GM12878 (cell line): Measurements from ENCODE around the gene CCDC57. TPM values are rescaled to one million over a fixed set of nuclear protein-coding genes. Genes with fewer than 3 reads are reported as not detected.

Experiments
- ATAC-seq: fragments of 200-7000 bp; cut with Tn5 transposase; 3 replicates; pipeline ENCODE4 v1.9.1; 2020; ENCODE audit warnings: mild to moderate bottlenecking, moderate library complexity
- BruUV-seq: library from RNA; stranded (reverse); fragments of 400-500 nt; replicated peaks from 2 replicates; lab custom pipeline; 2021; lab: Mats Ljungman, UMichigan
- CTCF ChIA-PET: fragments of 300-600 bp; sonication (Branson Sonifier 250); formaldehyde crosslinking; extraction: SDS; loops from one replicate; lab custom pipeline; 2021; ENCODE audit warnings: inconsistent platforms; lab: Yijun Ruan, JAX
- POLR2A ChIA-PET: fragments of 350-600 bp; formaldehyde crosslinking; extraction: SDS; loops from one replicate; lab custom pipeline; 2021; ENCODE audit warnings: inconsistent platforms; lab: Charles Lee
- RAD21 ChIA-PET: fragments of 300-600 bp; sonication (Branson Sonifier 250); formaldehyde crosslinking; loops from one replicate; lab custom pipeline; 2023; ENCODE audit warnings: antibody characterized with exemption; ENCODE audit not compliant: unreplicated experiment; lab: Charles Lee
- SMC1A ChIA-PET: fragments of 300-600 bp; sonication (Branson Sonifier 250); formaldehyde crosslinking; loops from one replicate; lab custom pipeline; 2023; ENCODE audit not compliant: unreplicated experiment, uncharacterized antibody; lab: Charles Lee
- DNase-seq: peaks from one replicate; pipeline ENCODE4 v3.0.0-alpha.2; 2011; ENCODE audit warnings: low read depth, low spot score
- FAIRE-seq: peaks from 3 replicates; lab custom pipeline; 2011; peaks lifted over from hg19 to GRCh38; lab: Jason Lieb, UNC
- H2AFZ ChIP-seq: 2 replicates; pipeline ENCODE4 v1.6.0; 2011; ENCODE audit warnings: low read depth, low read length, control low read depth; ENCODE audit not compliant: control insufficient read depth
- H3K27ac ChIP-seq: 2 replicates; pipeline ENCODE4 v1.5.1; 2011; ENCODE audit warnings: control low read depth; ENCODE audit not compliant: control insufficient read depth, insufficient read depth
- H3K27me3 ChIP-seq, 2 experiments: replicated peaks in 1 of 2; 2 replicates each; pipeline versions ENCODE4 v1.6.0 to v1.6.1; 2011; ENCODE audit warnings: low read length in 1 of 2; ENCODE audit not compliant: control insufficient read depth in 2 of 2, insufficient read depth in 2 of 2
- H3K36me3 ChIP-seq, 2 experiments: 2 replicates each; pipeline ENCODE4 v1.5.1; 2011; ENCODE audit warnings: low read length in 1 of 2; ENCODE audit not compliant: control insufficient read depth in 2 of 2, insufficient read depth in 2 of 2
- H3K4me1 ChIP-seq: 2 replicates; pipeline ENCODE4 v1.6.1; 2011; ENCODE audit warnings: mild to moderate bottlenecking, low read length, moderate library complexity, mixed read lengths; ENCODE audit not compliant: control insufficient read depth, insufficient read depth
- H3K4me2 ChIP-seq: 2 replicates; pipeline ENCODE4 v1.6.0; 2011; ENCODE audit warnings: control low read depth; ENCODE audit not compliant: control insufficient read depth, insufficient read depth
- H3K4me3 ChIP-seq: fragments of 200-600 bp; sonication (generic); 2 replicates; pipeline ENCODE4 v1.5.1; 2016
- H3K79me2 ChIP-seq: 2 replicates; pipeline ENCODE4 v1.6.0; 2011; ENCODE audit warnings: low read length; ENCODE audit not compliant: control insufficient read depth, insufficient read depth
- H3K9ac ChIP-seq: 2 replicates; pipeline ENCODE4 v1.8.0; 2011; ENCODE audit warnings: low read length, control low read depth, mixed read lengths; ENCODE audit not compliant: control insufficient read depth, insufficient read depth
- H3K9me3 ChIP-seq: replicated peaks from 3 replicates; pipeline ENCODE4 v1.5.1; 2011; ENCODE audit warnings: mild to moderate bottlenecking, low read length; ENCODE audit not compliant: control insufficient read depth, insufficient read depth
- H4K20me1 ChIP-seq: 2 replicates; pipeline ENCODE4 v1.6.0; 2011; ENCODE audit not compliant: control insufficient read depth, insufficient read depth
- CBX5 ChIP-seq: sonication (generic); IDR thresholded peaks from 2 replicates; pipeline ENCODE4 v1.6.1; 2016; ENCODE audit warnings: low read depth, moderate library complexity, mild to moderate bottlenecking, inconsistent platforms
- HDAC6 ChIP-seq: fragments of 200-600 bp; sonication (generic); IDR thresholded peaks from one replicate; pipeline ENCODE4 v1.8.0; 2017; ENCODE audit warnings: antibody characterized with exemption; ENCODE audit not compliant: unreplicated experiment
- JUND ChIP-seq: IDR thresholded peaks from 2 replicates; pipeline ENCODE4 v1.6.1; 2012; ENCODE audit warnings: low read depth, mild to moderate bottlenecking, low read length, improper control_type of control experiment, moderate library complexity
- NR2C2 ChIP-seq: IDR thresholded peaks from 2 replicates; pipeline ENCODE4 v1.6.1; 2011; ENCODE audit warnings: borderline replicate concordance, low read depth; ENCODE audit not compliant: control insufficient read depth, insufficient read length
- SIX5 ChIP-seq: IDR thresholded peaks from 2 replicates; pipeline ENCODE4 v1.6.1; 2011; ENCODE audit warnings: mild to moderate bottlenecking, low read depth, low read length, moderate library complexity; ENCODE audit not compliant: severe bottlenecking
- ZZZ3 ChIP-seq: IDR thresholded peaks from 2 replicates; pipeline ENCODE4 v1.6.1; 2011; ENCODE audit warnings: low read depth; ENCODE audit not compliant: control insufficient read depth, insufficient read length
- WGBS: methylation state at CpG from one replicate; pipeline ENCODE4 v1.1.6; 2016; ENCODE audit warnings: low lambda C conversion rate; ENCODE audit not compliant: insufficient replicate concordance, insufficient coverage; ENCODE audit errors: missing lambda C conversion rate; 5-methylcytosine and 5-hydroxymethylcytosine counted together
- in situ Hi-C: fragments of 300-500 bp; cut with MboI; formaldehyde crosslinking; loops from 9 replicates; pipeline ENCODE4 v1.14.3; 2018; ENCODE audit warnings: mixed read lengths
- intact Hi-C: fragments of 100-400 bp; cut with micrococcal nuclease; formaldehyde crosslinking; loops from one replicate; pipeline ENCODE4 v1.14.2; 2022; ENCODE audit not compliant: unreplicated experiment
- polyA plus RNA-seq, 11 experiments: library from polyadenylated mRNA; depleted of rRNA in 4 of 11; unstranded in 6 of 11; stranded (reverse) in 5 of 11; fragments of >200 nt; fragmentation: Nextera tagmentation in 4 of 11; fragmentation: Illumina TruSeq in 1 of 11; extraction: Ambion mirVana in 4 of 11; extraction: Trizol in 1 of 11; gene quantifications; 1 replicate in 1 of 11; 2 replicates in 10 of 11; pipeline versions ENCODE4 v1.2.1 to v1.2.3, GENCODE V29; 2011 to 2016; ENCODE audit warnings: inconsistent platforms in 2 of 11, missing spikeins in 2 of 11, low read depth in 1 of 11
- total RNA-seq, 4 experiments: library from RNA; depleted of rRNA in 3 of 4; stranded (reverse); fragments of >200 nt in 3 of 4; fragmentation: Illumina TruSeq in 1 of 4; extraction: Trizol in 1 of 4; gene quantifications; 2 replicates each; pipeline versions ENCODE4 v1.2.1 to v1.2.3, GENCODE V29; 2013 to 2021
- TF ChIP-seq, protein P1 (sequence below): IDR thresholded peaks from 2 replicates; pipeline ENCODE4 v1.6.1; 2011; ENCODE audit warnings: borderline replicate concordance, low read depth, mild to moderate bottlenecking, moderate library complexity, mixed read lengths, low read length; ENCODE audit not compliant: insufficient read depth; ENCODE audit errors: extremely low read length

Gene CCDC57
- total and polyA plus RNA-seq, 10 of the 15 experiments (the other 5 are each of a cell fraction or from before 2014, with no cell fraction given), result 5.4 to 123 (median 45.8) TPM

DNA sequence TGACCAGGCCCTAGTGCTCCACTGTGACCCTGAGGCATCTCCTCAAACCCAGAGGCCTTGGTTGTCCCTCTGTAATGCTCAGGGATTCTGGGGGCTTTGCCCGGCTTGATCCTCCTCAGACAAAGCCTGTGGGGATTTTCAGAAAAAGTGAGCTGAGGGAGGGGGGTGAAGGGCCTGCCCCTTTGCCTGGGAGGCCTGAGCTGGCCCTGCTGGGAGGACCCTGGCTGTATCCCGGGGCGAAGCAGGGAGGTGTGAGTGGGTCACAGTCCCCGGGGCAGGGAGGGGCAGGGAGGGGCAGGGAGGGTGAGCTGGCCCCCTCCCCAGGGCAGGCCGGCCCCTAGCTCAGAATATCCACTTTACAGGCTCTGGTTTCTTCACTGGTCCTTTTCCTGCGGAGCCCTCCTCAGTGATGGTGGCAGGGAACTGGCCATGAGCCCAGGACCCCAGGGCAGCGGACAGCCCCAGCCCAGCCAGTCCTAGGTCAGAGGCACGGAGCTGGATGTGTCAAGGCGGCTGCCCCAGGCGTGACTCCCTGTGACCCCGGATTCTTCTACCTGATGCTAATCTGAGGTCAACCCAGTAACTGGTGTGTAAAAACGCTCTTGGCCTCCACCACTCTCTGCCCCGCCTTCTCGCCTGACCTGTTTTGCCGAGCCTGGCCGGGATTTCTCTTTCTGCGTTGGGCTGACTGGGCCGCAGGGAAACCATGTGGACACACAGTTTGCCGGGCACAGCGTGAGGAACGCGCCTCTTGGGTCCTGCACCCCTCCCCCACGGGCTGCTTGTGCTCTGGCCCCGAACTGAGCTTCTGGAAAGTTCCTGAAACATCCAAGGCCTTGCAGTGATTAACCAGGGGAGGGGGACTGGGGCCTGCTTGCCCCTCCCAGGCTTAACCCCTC is 108.8 kb downstream of the CCDC57 start:
- Histone ChIP-seq H4K20me1 (no peaks in the 10 kb centered on the region), H3K4me1 (peaks cover 32% of the 10 kb centered on the region), H3K9ac (no peak overlapping the region), H3K4me2 (no peak overlapping the region), H3K4me3 (no peak overlapping the region), H3K27ac (no peak overlapping the region), H3K9me3 (no peaks in the 10 kb centered on the region), H3K79me2 (peaks cover 30% of the 10 kb centered on the region), H3K36me3 (peaks cover 0 to 1% of the 10 kb centered on the region in 2 experiments; a peak in 1 of 4 replicates), H3K27me3 (no peaks in the 10 kb centered on the region), H2AFZ (no peak overlapping the region)
- ChIA-PET CTCF (interaction anchor here (0.6 to 0.7 kb wide), 2 partner anchors 27 to 61 kb away, joined by 3 read pairs; no protein-coding TSS in a partner anchor), SMC1A (no interaction called here), RAD21 (no interaction called here), POLR2A (interaction anchor here (0.6 kb wide), 1 partner anchor 55 kb away, joined by 4 read pairs; no protein-coding TSS in a partner anchor)
- in situ Hi-C loops, result no loop called here
- TF ChIP-seq HDAC6, result no peak
- no peak for TF ChIP-seq JUND
- TF ChIP-seq NR2C2, result no peak
- no peak for TF ChIP-seq SIX5
- TF ChIP-seq ZZZ3, result no peak
- no peak for TF ChIP-seq CBX5
- TF ChIP-seq, protein P1, sequence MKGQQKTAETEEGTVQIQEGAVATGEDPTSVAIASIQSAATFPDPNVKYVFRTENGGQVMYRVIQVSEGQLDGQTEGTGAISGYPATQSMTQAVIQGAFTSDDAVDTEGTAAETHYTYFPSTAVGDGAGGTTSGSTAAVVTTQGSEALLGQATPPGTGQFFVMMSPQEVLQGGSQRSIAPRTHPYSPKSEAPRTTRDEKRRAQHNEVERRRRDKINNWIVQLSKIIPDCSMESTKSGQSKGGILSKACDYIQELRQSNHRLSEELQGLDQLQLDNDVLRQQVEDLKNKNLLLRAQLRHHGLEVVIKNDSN, result no peak
- WGBS, result 89% methylated on average over 24 of the region's 24 CpGs
- intact Hi-C loops, result no loop called here
- FAIRE-seq, result no peak
- no peak for ATAC-seq
- BruUV-seq, result no TSS peak
- DNase-seq, result no peak
